Right cardiac atrium (tissue), 5 donors: ENCODE measurements around the gene WBP2NL. TPM values are rescaled to one million over a fixed set of nuclear protein-coding genes. Genes with fewer than 3 reads are reported as not detected.

ENCODE experiments used
- ATAC-seq, 2 donors: fragments of 200-7000 bp; cut with Tn5 transposase; one replicate each; pipeline versions ENCODE4 v1.8.0 to v1.9.1; 2020; ENCODE audit warnings: moderate library complexity in 2 of 2, mild to moderate bottlenecking in 1 of 2
- DNase-seq, 3 donors: peaks; one replicate each; pipeline ENCODE4 v3.0.0-alpha.2; 2020
- H3K27ac ChIP-seq: one replicate; pipeline ENCODE4 v1.5.1; 2013; ENCODE audit warnings: mild to moderate bottlenecking, low read length, control low read depth, moderate library complexity
- H3K27me3 ChIP-seq: one replicate; pipeline ENCODE4 v1.6.1; 2013; ENCODE audit not compliant: control insufficient read depth, insufficient read depth
- H3K4me1 ChIP-seq: one replicate; pipeline ENCODE4 v1.6.1; 2013; ENCODE audit warnings: low read length; ENCODE audit not compliant: control insufficient read depth, insufficient read depth
- H3K4me3 ChIP-seq: one replicate; pipeline ENCODE4 v1.5.1; 2013; ENCODE audit warnings: low read length, control low read depth
- H3K9me3 ChIP-seq: one replicate; pipeline ENCODE4 v1.6.1; 2013; ENCODE audit warnings: low read length; ENCODE audit not compliant: control insufficient read depth
- WGBS: extraction: QIAGEN DNeasy Blood & Tissue Kit; methylation state at CpG from one replicate; pipeline ENCODE4 v1.1.7; 2013; 5-methylcytosine and 5-hydroxymethylcytosine counted together
- intact Hi-C, 4 donors: fragments of 100-400 bp; cut with DNase I; formaldehyde crosslinking; loops; one replicate each; pipeline versions ENCODE4 v1.11.0 to v1.14.0; 2022 to 2023
- polyA plus RNA-seq: library from polyadenylated mRNA; stranded (reverse); fragments of 200-250 nt; gene quantifications from one replicate; pipeline ENCODE4 v1.2.3, GENCODE V29; 2013
- total RNA-seq, 4 donors: library from RNA; stranded (reverse); fragmentation: NEBNext Ultra II Directional; extraction: Animal tissue kit (Norgen Biotek cat#: 25700); gene quantifications; one replicate each; pipeline ENCODE4 v1.2.1, GENCODE V29; 2021
- donor health status: healthy with polysubstance abuse.
- donor health status: DM: no; HTN: yes; CAD: no.
- donor health status: DM: no; HTN: no; CAD: no.
- donor health status: DM: no; HTN: yes; CAD: no; lungs with severe emphysema.
- donor health status: DM: yes; HTN: yes; CAD: no.

The WBP2NL gene
- total and polyA plus RNA-seq, 5 donors, result 0.20 to 0.59 (median 0.50) TPM

- no peaks in the 10 kb centered on the region for H3K27me3 ChIP-seq
- H3K4me1 ChIP-seq, result peaks cover 5% of the 10 kb centered on the region
- DNase-seq (no peak), ATAC-seq (no peak)
- H3K9me3 ChIP-seq, result no peaks in the 10 kb centered on the region
- peak overlapping the region; percentile 67 for H3K4me3 ChIP-seq
- peak overlapping the region; percentile 69 for H3K27ac ChIP-seq
- 59% methylated on average over 9 of the region's 9 CpGs for WGBS
- intact Hi-C loops, result no loop called here
Observed at GRCh38 chr22:42074846-42075676, 76.5 kb downstream of the WBP2NL start.

GRCh38 chr22:42076764-42077485 lies 78.3 kb downstream of the WBP2NL start:
- no peak overlapping the region for H3K27ac ChIP-seq
- WGBS, result 90% methylated on average over 20 of the region's 20 CpGs
- peaks cover 8% of the 10 kb centered on the region for H3K4me1 ChIP-seq
- intact Hi-C loops, result no loop called here
- no peaks in the 10 kb centered on the region for H3K27me3 ChIP-seq
- ATAC-seq, result no peak
- no peak overlapping the region for H3K4me3 ChIP-seq
- DNase-seq, result peak in 1 of 3 donors; percentile 58
- no peaks in the 10 kb centered on the region for H3K9me3 ChIP-seq

GRCh38 chr22:42077486-42078125 lies 79.0 kb downstream of the WBP2NL start:
- ATAC-seq, result no peak
- Histone ChIP-seq H3K4me1 (peaks cover 9% of the 10 kb centered on the region), H3K4me3 (no peak overlapping the region), H3K27me3 (no peaks in the 10 kb centered on the region), H3K9me3 (no peaks in the 10 kb centered on the region), H3K27ac (no peak overlapping the region)
- 88% methylated on average over 21 of the region's 21 CpGs for WGBS
- intact Hi-C loops, result no loop called here
- peak in 2 of 3 donors; percentile 61 to 63 for DNase-seq

Other genes with a start within 250 kb of the WBP2NL start
- 1 to 10 TPM; 4.1 to 6.6 (median 5.1) TPM for gene CCDC134, start 198.1 kb upstream of the WBP2NL start, total RNA-seq
- gene CCDC134, start 198.1 kb upstream of the WBP2NL start, polyA plus RNA-seq, result 2.2 TPM
- 100 to 1,000 TPM in 2 of 4 donors, 10 to 100 TPM in 2; 77.8 to 119 (median 106) TPM for gene SREBF2, start 165.7 kb upstream of the WBP2NL start, total RNA-seq
- gene SREBF2, start 165.7 kb upstream of the WBP2NL start, polyA plus RNA-seq, result 71.2 TPM
- 1 to 10 TPM; 1.1 to 8.5 (median 2.6) TPM for gene SHISA8, start 83.7 kb upstream of the WBP2NL start, total RNA-seq
- gene SHISA8, start 83.7 kb upstream of the WBP2NL start, polyA plus RNA-seq, result 0.95 TPM
- gene TNFRSF13C, start 72.0 kb upstream of the WBP2NL start, total RNA-seq, result under 1 TPM; 0.19 to 0.96 (median 0.55) TPM
- 0.41 TPM for gene TNFRSF13C, start 72.0 kb upstream of the WBP2NL start, polyA plus RNA-seq
- 1 to 10 TPM in 2 of 4 donors, not detected in 2; 1.4 to 1.8 TPM for gene CENPM, start 51.6 kb upstream of the WBP2NL start, total RNA-seq
- gene CENPM, start 51.6 kb upstream of the WBP2NL start, polyA plus RNA-seq, result 0.23 TPM
- under 1 TPM; 0.09 to 0.39 (median 0.14) TPM for gene SEPTIN3, start 29.3 kb upstream of the WBP2NL start, total RNA-seq
- gene SEPTIN3, start 29.3 kb upstream of the WBP2NL start, polyA plus RNA-seq, result 0.14 TPM
- gene NAGA, start 72.0 kb downstream of the WBP2NL start, total RNA-seq, result 10 to 100 TPM; 14.6 to 16.3 (median 15.4) TPM
- gene NAGA, start 72.0 kb downstream of the WBP2NL start, polyA plus RNA-seq, result 9.4 TPM
- 10 to 100 TPM in 1 of 4 donors, 1 to 10 TPM in 3; 7.4 to 11.5 (median 7.9) TPM for gene PHETA2, start 75.5 kb downstream of the WBP2NL start, total RNA-seq
- gene PHETA2, start 75.5 kb downstream of the WBP2NL start, polyA plus RNA-seq, result 6.4 TPM
- gene SMDT1, start 80.9 kb downstream of the WBP2NL start, total RNA-seq, result 100 to 1,000 TPM; 124 to 190 (median 153) TPM
- 188 TPM for gene SMDT1, start 80.9 kb downstream of the WBP2NL start, polyA plus RNA-seq
- 100 to 1,000 TPM; 212 to 255 (median 231) TPM for gene NDUFA6, start 92.0 kb downstream of the WBP2NL start, total RNA-seq
- 467 TPM for gene NDUFA6, start 92.0 kb downstream of the WBP2NL start, polyA plus RNA-seq
- under 1 TPM; 0.19 to 0.29 (median 0.23) TPM for gene CYP2D6, start 132.0 kb downstream of the WBP2NL start, total RNA-seq
- 0.29 TPM for gene CYP2D6, start 132.0 kb downstream of the WBP2NL start, polyA plus RNA-seq